NT2/D1 (cell line): ENCODE results near the gene PHPT1.

Experiments
- SUZ12 ChIP-seq: IDR thresholded peaks from 2 replicates; pipeline ENCODE4 v1.6.1; 2011; ENCODE audit not compliant: insufficient read length, insufficient read depth; ENCODE audit errors: extremely low read depth
- ZNF274 ChIP-seq: IDR thresholded peaks from 2 replicates; pipeline ENCODE4 v1.6.1; 2011; ENCODE audit warnings: mild to moderate bottlenecking, low read depth, low read length

DNA sequence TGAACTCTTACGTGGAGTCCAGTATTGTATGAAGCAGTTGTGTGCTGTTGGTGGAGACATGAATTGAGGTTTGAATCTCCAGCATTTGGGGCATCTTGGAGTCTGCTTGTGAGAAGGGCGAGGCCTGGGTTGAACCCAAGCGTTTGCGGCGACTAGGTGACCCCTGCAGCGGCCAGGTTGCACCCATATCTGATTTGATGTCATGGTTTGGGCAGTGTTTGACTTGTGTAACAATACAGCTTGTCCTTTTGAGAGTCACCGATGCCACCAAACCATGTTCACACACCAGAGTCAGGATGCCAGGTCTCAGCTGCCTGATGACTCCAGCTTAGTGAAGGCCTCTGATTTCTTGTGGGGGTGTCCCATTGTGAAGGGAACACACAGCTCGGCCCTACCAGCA, 39.2 kb downstream of the PHPT1 start:
- no peak for TF ChIP-seq ZNF274
- TF ChIP-seq SUZ12: no peak
